Hepatocyte (in vitro differentiated cells): ENCODE data around the gene SPSB3. TPM values are rescaled to one million over a fixed set of nuclear protein-coding genes. Genes with fewer than 3 reads are reported as not detected.
A peak's percentile ranks its signal among the peaks of the same experiment; 100 is the strongest.
"Not testable (repeated sequence)": the region's sequence is repeated elsewhere in the genome, so short reads cannot be mapped to it uniquely, and the experiment has no call there.

Experiments used
- DNase-seq: peaks from one replicate; pipeline ENCODE4 v3.0.0-alpha.2; 2016; ENCODE audit warnings: low spot score
- H2AFZ ChIP-seq: fragments of 200-600 bp; sonication (generic); 2 replicates; pipeline ENCODE4 v1.6.0; 2016; ENCODE audit warnings: antibody characterized with exemption, mild to moderate bottlenecking
- H3K27ac ChIP-seq: fragments of 200-600 bp; sonication (generic); 2 replicates; pipeline ENCODE4 v1.5.1; 2016; ENCODE audit warnings: mild to moderate bottlenecking
- H3K27me3 ChIP-seq: fragments of 200-600 bp; sonication (generic); 2 replicates; pipeline ENCODE4 v1.6.1; 2016
- H3K36me3 ChIP-seq: fragments of 200-600 bp; sonication (generic); replicated peaks from 2 replicates; pipeline ENCODE4 v1.5.1; 2016; ENCODE audit warnings: low read depth; ENCODE audit not compliant: insufficient read depth
- H3K4me1 ChIP-seq: fragments of 200-600 bp; sonication (generic); 2 replicates; pipeline ENCODE4 v1.5.1; 2016; ENCODE audit warnings: mild to moderate bottlenecking, moderate library complexity; ENCODE audit not compliant: insufficient read depth
- H3K4me2 ChIP-seq: fragments of 200-600 bp; sonication (generic); 2 replicates; pipeline ENCODE4 v1.6.0; 2016
- H3K4me3 ChIP-seq: fragments of 200-600 bp; sonication (generic); 2 replicates; pipeline ENCODE4 v1.5.1; 2016; ENCODE audit warnings: mild to moderate bottlenecking
- H3K79me2 ChIP-seq: fragments of 200-600 bp; sonication (generic); 2 replicates; pipeline ENCODE4 v1.6.0; 2017; ENCODE audit warnings: mild to moderate bottlenecking
- H3K9me2 ChIP-seq: fragments of 200-600 bp; sonication (generic); replicated peaks from 2 replicates; pipeline ENCODE4 v1.6.0; 2017; ENCODE audit warnings: mild to moderate bottlenecking; ENCODE audit not compliant: insufficient read depth
- H3K9me3 ChIP-seq: fragments of 200-600 bp; sonication (generic); 2 replicates; pipeline ENCODE4 v1.5.1; 2016; ENCODE audit warnings: low read depth, mild to moderate bottlenecking
- H4K20me1 ChIP-seq: fragments of 200-600 bp; sonication (generic); 2 replicates; pipeline ENCODE4 v1.6.0; 2016; ENCODE audit warnings: mild to moderate bottlenecking; ENCODE audit not compliant: insufficient read depth, poor library complexity, severe bottlenecking
- EZH2 ChIP-seq: fragments of 200-600 bp; sonication (generic); IDR thresholded peaks from 2 replicates; pipeline ENCODE4 v1.6.1; 2016; ENCODE audit warnings: antibody characterized with exemption, mild to moderate bottlenecking, borderline replicate concordance
- EZH2phosphoT487 ChIP-seq: fragments of 200-600 bp; sonication (generic); IDR thresholded peaks from one replicate; pipeline ENCODE4 v1.6.1; 2018; ENCODE audit warnings: antibody characterized with exemption, mild to moderate bottlenecking, low read depth, moderate library complexity; ENCODE audit not compliant: unreplicated experiment, severe bottlenecking
- WGBS: methylation state at CpG from one replicate; pipeline ENCODE4 v1.1.6; 2016; ENCODE audit warnings: low lambda C conversion rate; ENCODE audit errors: missing lambda C conversion rate; 5-methylcytosine and 5-hydroxymethylcytosine counted together
- polyA plus RNA-seq: library from polyadenylated mRNA; unstranded; fragments of >200 nt; fragmentation: Nextera tagmentation; extraction: Ambion mirVana; gene quantifications from 2 replicates; pipeline ENCODE4 v1.2.1, GENCODE V29; 2016
- total RNA-seq: library from RNA; depleted of rRNA; stranded (reverse); fragments of >200 nt; gene quantifications from 2 replicates; pipeline ENCODE4 v1.2.3, GENCODE V29; 2014
- TF ChIP-seq, protein P1 (sequence below): fragments of 200-600 bp; sonication (generic); IDR thresholded peaks from 2 replicates; pipeline ENCODE4 v1.5.1; 2016; ENCODE audit warnings: antibody characterized with exemption, mild to moderate bottlenecking; ENCODE audit not compliant: poor library complexity

Gene SPSB3
- total and polyA plus RNA-seq, 2 experiments from 2014 or later, result 38.8 to 64.6 TPM

- TF ChIP-seq EZH2 (no peak), EZH2phosphoT487 (no peak)
- TF ChIP-seq, protein P1, sequence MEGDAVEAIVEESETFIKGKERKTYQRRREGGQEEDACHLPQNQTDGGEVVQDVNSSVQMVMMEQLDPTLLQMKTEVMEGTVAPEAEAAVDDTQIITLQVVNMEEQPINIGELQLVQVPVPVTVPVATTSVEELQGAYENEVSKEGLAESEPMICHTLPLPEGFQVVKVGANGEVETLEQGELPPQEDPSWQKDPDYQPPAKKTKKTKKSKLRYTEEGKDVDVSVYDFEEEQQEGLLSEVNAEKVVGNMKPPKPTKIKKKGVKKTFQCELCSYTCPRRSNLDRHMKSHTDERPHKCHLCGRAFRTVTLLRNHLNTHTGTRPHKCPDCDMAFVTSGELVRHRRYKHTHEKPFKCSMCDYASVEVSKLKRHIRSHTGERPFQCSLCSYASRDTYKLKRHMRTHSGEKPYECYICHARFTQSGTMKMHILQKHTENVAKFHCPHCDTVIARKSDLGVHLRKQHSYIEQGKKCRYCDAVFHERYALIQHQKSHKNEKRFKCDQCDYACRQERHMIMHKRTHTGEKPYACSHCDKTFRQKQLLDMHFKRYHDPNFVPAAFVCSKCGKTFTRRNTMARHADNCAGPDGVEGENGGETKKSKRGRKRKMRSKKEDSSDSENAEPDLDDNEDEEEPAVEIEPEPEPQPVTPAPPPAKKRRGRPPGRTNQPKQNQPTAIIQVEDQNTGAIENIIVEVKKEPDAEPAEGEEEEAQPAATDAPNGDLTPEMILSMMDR, result no peak
- 82% methylated on average over 27 of the region's 28 CpGs for WGBS
- Histone ChIP-seq H3K4me1 (no peaks in the 10 kb centered on the region), H3K4me3 (no peak overlapping the region), H4K20me1 (peaks cover 3% of the 10 kb centered on the region), H3K4me2 (no peak overlapping the region), H3K27me3 (no peaks in the 10 kb centered on the region), H3K79me2 (no peaks in the 10 kb centered on the region), H2AFZ (no peak overlapping the region), H3K36me3 (no peaks in the 10 kb centered on the region), H3K9me3 (no peaks in the 10 kb centered on the region), H3K27ac (no peak overlapping the region), H3K9me2 (no peaks in the 10 kb centered on the region)
- DNase-seq, result peak; percentile 8
Measured at GRCh38 chr16:1809281-1809801, 27.0 kb upstream of the SPSB3 start.

GRCh38 chr16:1808691-1809090, 26.3 kb upstream of the SPSB3 start:
- Histone ChIP-seq H3K27me3 (no peaks in the 10 kb centered on the region), H4K20me1 (peaks cover 3% of the 10 kb centered on the region), H3K4me2 (no peak overlapping the region), H3K4me1 (no peaks in the 10 kb centered on the region), H3K9me3 (no peaks in the 10 kb centered on the region), H3K36me3 (no peaks in the 10 kb centered on the region), H3K79me2 (no peaks in the 10 kb centered on the region), H3K4me3 (no peak overlapping the region), H3K9me2 (no peaks in the 10 kb centered on the region), H2AFZ (no peak overlapping the region), H3K27ac (no peak overlapping the region)
- no peak for DNase-seq
- WGBS, result 83% methylated on average over 18 of the region's 18 CpGs
- TF ChIP-seq EZH2 (no peak), EZH2phosphoT487 (no peak)
- TF ChIP-seq, protein P1, result no peak

GRCh38 chr16:1807626-1808025, 25.3 kb upstream of the SPSB3 start:
- WGBS, result 90% methylated on average over 10 of the region's 10 CpGs
- no peak overlapping the region for H3K4me2 ChIP-seq
- no peak overlapping the region for H2AFZ ChIP-seq
- no peaks in the 10 kb centered on the region for H3K9me2 ChIP-seq
- no peaks in the 10 kb centered on the region for H3K4me1 ChIP-seq
- H3K36me3 ChIP-seq, result no peaks in the 10 kb centered on the region
- H3K9me3 ChIP-seq, result no peaks in the 10 kb centered on the region
- no peak for DNase-seq
- H3K27me3 ChIP-seq, result no peaks in the 10 kb centered on the region
- TF ChIP-seq, protein P1, result no peak
- TF ChIP-seq EZH2phosphoT487 (no peak), EZH2 (no peak)
- no peaks in the 10 kb centered on the region for H4K20me1 ChIP-seq
- no peak overlapping the region for H3K4me3 ChIP-seq
- H3K79me2 ChIP-seq, result no peaks in the 10 kb centered on the region
- no peak overlapping the region for H3K27ac ChIP-seq

DNA sequence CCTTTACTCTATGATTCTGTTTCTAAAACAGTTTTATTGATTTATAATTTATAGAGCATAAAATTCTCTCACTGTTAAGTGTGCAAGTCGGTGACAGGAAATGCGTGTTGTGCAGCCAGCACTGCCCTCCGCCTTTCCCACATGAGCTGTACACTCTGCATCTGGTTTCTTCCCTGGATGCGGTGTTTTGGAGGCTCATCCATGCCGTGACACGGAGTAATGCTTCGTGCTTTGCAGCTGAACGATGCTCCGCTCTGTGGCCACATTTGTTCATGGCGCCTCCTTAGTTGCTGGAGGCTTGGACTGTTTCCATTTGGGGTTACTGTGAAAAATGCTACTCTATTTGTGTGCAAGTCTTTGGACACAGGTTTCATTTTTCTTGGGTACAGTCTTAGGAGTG, 18.3 kb upstream of the SPSB3 start:
- Histone ChIP-seq H3K9me2 (no peaks in the 10 kb centered on the region), H3K79me2 (no peaks in the 10 kb centered on the region), H3K4me3 (no peak overlapping the region), H3K4me1 (no peaks in the 10 kb centered on the region), H3K4me2 (no peak overlapping the region), H3K9me3 (no peaks in the 10 kb centered on the region), H2AFZ (no peak overlapping the region), H3K36me3 (no peaks in the 10 kb centered on the region), H4K20me1 (no peaks in the 10 kb centered on the region), H3K27me3 (no peaks in the 10 kb centered on the region), H3K27ac (no peak overlapping the region)
- DNase-seq, result no peak
- no peak for TF ChIP-seq EZH2phosphoT487
- TF ChIP-seq, protein P1, result no peak
- no peak for TF ChIP-seq EZH2
- WGBS, result 91% methylated on average over 10 of the region's 10 CpGs

DNA sequence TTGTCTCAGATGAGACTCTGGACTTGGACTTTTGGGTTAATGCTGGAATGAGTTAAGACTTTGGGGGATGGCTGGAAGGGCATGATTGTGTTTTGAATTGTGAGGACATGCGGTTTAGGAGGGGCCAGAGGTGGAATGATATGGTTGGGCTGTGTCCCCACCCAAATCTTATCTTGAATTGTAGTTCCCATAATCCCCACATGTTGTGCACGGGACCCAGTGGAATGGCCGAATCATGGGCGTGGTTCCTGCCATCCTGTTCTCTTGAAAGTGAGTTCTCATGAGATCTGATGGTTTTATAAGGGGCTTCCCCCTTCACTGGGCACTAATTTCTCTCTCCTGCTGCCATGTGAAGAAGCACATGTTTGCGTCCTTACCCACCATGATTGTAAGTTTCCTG, 16.9 kb upstream of the SPSB3 start:
- not testable (repeated sequence) for H3K27me3 ChIP-seq, H3K9me3 ChIP-seq, H3K79me2 ChIP-seq, H3K4me1 ChIP-seq, H3K36me3 ChIP-seq, H3K4me2 ChIP-seq, H3K27ac ChIP-seq, H3K9me2 ChIP-seq, DNase-seq, H2AFZ ChIP-seq, H4K20me1 ChIP-seq, H3K4me3 ChIP-seq
- whole genome bisulfite sequencing, result 77% methylated on average over 5 of the region's 5 CpGs
